ENCODE results near the gene PTBP3.

- TF ChIP-seq, protein P1, sequence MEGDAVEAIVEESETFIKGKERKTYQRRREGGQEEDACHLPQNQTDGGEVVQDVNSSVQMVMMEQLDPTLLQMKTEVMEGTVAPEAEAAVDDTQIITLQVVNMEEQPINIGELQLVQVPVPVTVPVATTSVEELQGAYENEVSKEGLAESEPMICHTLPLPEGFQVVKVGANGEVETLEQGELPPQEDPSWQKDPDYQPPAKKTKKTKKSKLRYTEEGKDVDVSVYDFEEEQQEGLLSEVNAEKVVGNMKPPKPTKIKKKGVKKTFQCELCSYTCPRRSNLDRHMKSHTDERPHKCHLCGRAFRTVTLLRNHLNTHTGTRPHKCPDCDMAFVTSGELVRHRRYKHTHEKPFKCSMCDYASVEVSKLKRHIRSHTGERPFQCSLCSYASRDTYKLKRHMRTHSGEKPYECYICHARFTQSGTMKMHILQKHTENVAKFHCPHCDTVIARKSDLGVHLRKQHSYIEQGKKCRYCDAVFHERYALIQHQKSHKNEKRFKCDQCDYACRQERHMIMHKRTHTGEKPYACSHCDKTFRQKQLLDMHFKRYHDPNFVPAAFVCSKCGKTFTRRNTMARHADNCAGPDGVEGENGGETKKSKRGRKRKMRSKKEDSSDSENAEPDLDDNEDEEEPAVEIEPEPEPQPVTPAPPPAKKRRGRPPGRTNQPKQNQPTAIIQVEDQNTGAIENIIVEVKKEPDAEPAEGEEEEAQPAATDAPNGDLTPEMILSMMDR (conservative IDR thresholded peaks at IDR 0.05; ENCODE audit: low read depth, low read length), result no peak
- no peak for TF ChIP-seq EZH2 (IDR thresholded peaks at IDR 0.05; ENCODE audit: low read length, unreplicated experiment)
- TF ChIP-seq EZH2phosphoT487 (IDR thresholded peaks at IDR 0.05; ENCODE audit: borderline replicate concordance, low read length), result no peak
These were observed 49.3 kb upstream of the PTBP3 start for GRCh38 chr9:112382501-112383364.

Measured in PC-3 (cell line).